OCI-LY1 (cell line): Measurements from ENCODE around the gene HCFC1.

ENCODE experiments used
- H2AFZ ChIP-seq: fragments of 200-600 bp; sonication (generic), shearing (Covaris generic); 2 replicates; pipeline ENCODE4 v1.6.0; 2014; ENCODE audit warnings: antibody characterized with exemption, mild to moderate bottlenecking, low read length
- H3F3A ChIP-seq: fragments of 200-600 bp; sonication (generic), shearing (Covaris generic); 2 replicates; pipeline ENCODE4 v1.6.0; 2014; ENCODE audit warnings: mild to moderate bottlenecking, antibody characterized with exemption, low read length, moderate library complexity; ENCODE audit not compliant: insufficient read depth
- H3K27ac ChIP-seq: fragments of 200-600 bp; sonication (generic); 2 replicates; pipeline ENCODE4 v1.5.1; 2014; ENCODE audit warnings: low read length, mixed run types, mild to moderate bottlenecking, low read depth; ENCODE audit not compliant: poor library complexity, severe bottlenecking
- H3K27me3 ChIP-seq: fragments of 200-600 bp; sonication (generic); 2 replicates; pipeline ENCODE4 v1.6.0; 2014; ENCODE audit warnings: antibody characterized with exemption, mild to moderate bottlenecking, low read length, moderate library complexity; ENCODE audit not compliant: insufficient read depth
- H3K36me3 ChIP-seq: fragments of 200-600 bp; sonication (generic); 2 replicates; pipeline ENCODE4 v1.6.1; 2014; ENCODE audit warnings: mild to moderate bottlenecking, antibody characterized with exemption, low read length, moderate library complexity, mixed read lengths; ENCODE audit not compliant: insufficient read depth
- H3K4me1 ChIP-seq: fragments of 200-600 bp; sonication (generic); 2 replicates; pipeline ENCODE4 v1.5.1; 2014; ENCODE audit warnings: mild to moderate bottlenecking, low read length, moderate library complexity; ENCODE audit not compliant: insufficient read depth, severe bottlenecking
- H3K4me2 ChIP-seq: fragments of 200-600 bp; sonication (generic), shearing (Covaris generic); 2 replicates; pipeline ENCODE4 v1.6.1; 2014; ENCODE audit warnings: low read length
- H3K4me3 ChIP-seq: fragments of 200-600 bp; sonication (generic); 2 replicates; pipeline ENCODE4 v1.5.1; 2014; ENCODE audit warnings: low read length, low read depth, mild to moderate bottlenecking, mixed read lengths; ENCODE audit not compliant: poor library complexity, severe bottlenecking
- H3K79me2 ChIP-seq: fragments of 200-600 bp; shearing (Covaris generic); 2 replicates; pipeline ENCODE4 v1.6.1; 2016; ENCODE audit warnings: mixed run types, low read length, mixed read lengths; ENCODE audit not compliant: insufficient read depth
- H3K9ac ChIP-seq: fragments of 200-600 bp; sonication (generic), shearing (Covaris generic); 2 replicates; pipeline ENCODE4 v1.6.1; 2014; ENCODE audit warnings: mild to moderate bottlenecking, low read length, mixed read lengths
- H3K9me2 ChIP-seq: fragments of 200-600 bp; sonication (generic), shearing (Covaris generic); 2 replicates; pipeline ENCODE4 v1.6.1; 2014; ENCODE audit warnings: low read depth, mild to moderate bottlenecking, low read length, mixed read lengths
- H3K9me3 ChIP-seq: fragments of 200-600 bp; shearing (Covaris generic); 2 replicates; pipeline ENCODE4 v1.6.1; 2014; ENCODE audit warnings: low read length, mixed read lengths
- H4K20me1 ChIP-seq: fragments of 200-600 bp; sonication (generic), shearing (Covaris generic); 2 replicates; pipeline ENCODE4 v1.6.0; 2016; ENCODE audit warnings: mild to moderate bottlenecking, low read length; ENCODE audit not compliant: insufficient read depth
- CTCF ChIP-seq: fragments of 200-600 bp; sonication (generic), shearing (Covaris generic); IDR thresholded peaks from 2 replicates; pipeline ENCODE4 v1.5.1; 2017; ENCODE audit warnings: mild to moderate bottlenecking, antibody characterized with exemption, low read length, moderate library complexity, mixed read lengths
- EZH2 ChIP-seq: fragments of 200-600 bp; sonication (generic), shearing (Covaris generic); IDR thresholded peaks from 2 replicates; pipeline ENCODE4 v1.8.0; 2017; ENCODE audit warnings: borderline replicate concordance, mixed run types, mild to moderate bottlenecking, antibody characterized with exemption, low read length, moderate library complexity, mixed read lengths

Gene HCFC1

GRCh38 chrX:153908219-153908860, 63.3 kb downstream of the HCFC1 start:
- Histone ChIP-seq H4K20me1 (no peaks in the 10 kb centered on the region), H3K4me1 (peaks cover 18% of the 10 kb centered on the region), H3K27ac (no peak overlapping the region), H3F3A (no peaks in the 10 kb centered on the region), H3K4me2 (no peak overlapping the region), H3K79me2 (no peaks in the 10 kb centered on the region), H2AFZ (no peak overlapping the region), H3K9me3 (no peaks in the 10 kb centered on the region), H3K27me3 (no peaks in the 10 kb centered on the region), H3K4me3 (no peak overlapping the region), H3K9ac (no peak overlapping the region), H3K36me3 (peaks cover 17% of the 10 kb centered on the region), H3K9me2 (no peaks in the 10 kb centered on the region)
- TF ChIP-seq EZH2 (no peak), CTCF (no peak)

DNA sequence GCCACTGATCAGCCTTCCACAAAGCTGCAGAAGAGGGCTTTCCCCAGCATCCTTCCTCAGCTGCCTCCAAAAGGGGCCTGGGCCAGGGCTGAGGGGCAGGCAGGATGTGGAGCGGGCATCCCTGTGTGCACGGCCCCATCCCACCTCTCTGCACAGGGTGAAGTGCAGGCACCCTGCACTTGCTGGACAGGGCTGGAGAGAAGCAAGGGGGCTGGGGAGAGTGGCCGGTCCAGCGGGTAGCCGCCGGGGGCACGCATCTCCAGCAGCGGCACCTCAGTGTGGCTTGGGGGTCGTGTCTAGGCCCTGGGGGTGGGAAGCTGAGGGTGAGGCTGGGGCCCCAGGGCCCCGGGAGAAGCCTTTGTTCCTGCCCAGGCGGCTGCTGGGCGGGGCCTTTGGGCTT, 64.2 kb downstream of the HCFC1 start:
- Histone ChIP-seq H3K9me3 (no peaks in the 10 kb centered on the region), H3K27me3 (no peaks in the 10 kb centered on the region), H3F3A (no peaks in the 10 kb centered on the region), H4K20me1 (no peaks in the 10 kb centered on the region), H3K4me3 (no peak overlapping the region), H3K9ac (no peak overlapping the region), H3K79me2 (no peaks in the 10 kb centered on the region), H3K4me2 (no peak overlapping the region), H3K36me3 (peaks cover 11% of the 10 kb centered on the region; the same call in 1 of the 2 replicates), H3K9me2 (no peaks in the 10 kb centered on the region), H2AFZ (no peak overlapping the region), H3K4me1 (peaks cover 27% of the 10 kb centered on the region), H3K27ac (no peak overlapping the region)
- TF ChIP-seq EZH2 (no peak), CTCF (no peak)

DNA sequence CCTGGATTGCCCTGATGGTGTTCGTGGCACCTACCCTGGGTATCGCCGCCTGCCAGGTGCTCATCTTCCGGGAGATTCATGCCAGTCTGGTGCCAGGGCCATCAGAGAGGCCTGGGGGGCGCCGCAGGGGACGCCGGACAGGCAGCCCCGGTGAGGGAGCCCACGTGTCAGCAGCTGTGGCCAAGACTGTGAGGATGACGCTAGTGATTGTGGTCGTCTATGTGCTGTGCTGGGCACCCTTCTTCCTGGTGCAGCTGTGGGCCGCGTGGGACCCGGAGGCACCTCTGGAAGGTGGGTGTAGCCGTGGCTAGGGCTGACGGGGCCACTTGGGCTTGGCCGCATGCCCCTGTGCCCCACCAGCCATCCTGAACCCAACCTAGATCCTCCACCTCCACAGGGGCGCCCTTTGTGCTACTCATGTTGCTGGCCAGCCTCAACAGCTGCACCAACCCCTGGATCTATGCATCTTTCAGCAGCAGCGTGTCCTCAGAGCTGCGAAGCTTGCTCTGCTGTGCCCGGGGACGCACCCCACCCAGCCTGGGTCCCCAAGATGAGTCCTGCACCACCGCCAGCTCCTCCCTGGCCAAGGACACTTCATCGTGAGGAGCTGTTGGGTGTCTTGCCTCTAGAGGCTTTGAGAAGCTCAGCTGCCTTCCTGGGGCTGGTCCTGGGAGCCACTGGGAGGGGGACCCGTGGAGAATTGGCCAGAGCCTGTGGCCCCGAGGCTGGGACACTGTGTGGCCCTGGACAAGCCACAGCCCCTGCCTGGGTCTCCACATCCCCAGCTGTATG, 65.3 kb downstream of the HCFC1 start:
- H3K27ac ChIP-seq = no peak overlapping the region
- H3K4me3 ChIP-seq = no peak overlapping the region
- no peaks in the 10 kb centered on the region for H3K79me2 ChIP-seq
- H3K4me1 ChIP-seq = peaks cover 38% of the 10 kb centered on the region
- no peak for TF ChIP-seq CTCF
- no peak for TF ChIP-seq EZH2
- H3K4me2 ChIP-seq = no peak overlapping the region
- no peaks in the 10 kb centered on the region for H3K9me3 ChIP-seq
- H4K20me1 ChIP-seq = no peaks in the 10 kb centered on the region
- no peaks in the 10 kb centered on the region for H3F3A ChIP-seq
- H3K27me3 ChIP-seq = no peaks in the 10 kb centered on the region
- H3K9ac ChIP-seq = no peak overlapping the region
- no peaks in the 10 kb centered on the region for H3K9me2 ChIP-seq
- H2AFZ ChIP-seq = no peak overlapping the region
- peaks cover 8% of the 10 kb centered on the region; the same call in 1 of the 2 replicates for H3K36me3 ChIP-seq
